Right cardiac atrium (tissue), 5 donors: Measurements from ENCODE around the gene CCNI2. TPM values are rescaled to one million over a fixed set of nuclear protein-coding genes. Genes with fewer than 3 reads are reported as not detected.

ENCODE experiments used
- ATAC-seq, 2 donors: fragments of 200-7000 bp; cut with Tn5 transposase; one replicate each; pipeline versions ENCODE4 v1.8.0 to v1.9.1; 2020; ENCODE audit warnings: moderate library complexity in 2 of 2, mild to moderate bottlenecking in 1 of 2
- DNase-seq, 3 donors: peaks; one replicate each; pipeline ENCODE4 v3.0.0-alpha.2; 2020
- H3K27ac ChIP-seq: one replicate; pipeline ENCODE4 v1.5.1; 2013; ENCODE audit warnings: mild to moderate bottlenecking, low read length, control low read depth, moderate library complexity
- H3K27me3 ChIP-seq: one replicate; pipeline ENCODE4 v1.6.1; 2013; ENCODE audit not compliant: control insufficient read depth, insufficient read depth
- H3K4me1 ChIP-seq: one replicate; pipeline ENCODE4 v1.6.1; 2013; ENCODE audit warnings: low read length; ENCODE audit not compliant: control insufficient read depth, insufficient read depth
- H3K4me3 ChIP-seq: one replicate; pipeline ENCODE4 v1.5.1; 2013; ENCODE audit warnings: low read length, control low read depth
- H3K9me3 ChIP-seq: one replicate; pipeline ENCODE4 v1.6.1; 2013; ENCODE audit warnings: low read length; ENCODE audit not compliant: control insufficient read depth
- WGBS: extraction: QIAGEN DNeasy Blood & Tissue Kit; methylation state at CpG from one replicate; pipeline ENCODE4 v1.1.7; 2013; 5-methylcytosine and 5-hydroxymethylcytosine counted together
- intact Hi-C, 4 donors: fragments of 100-400 bp; cut with DNase I; formaldehyde crosslinking; loops; one replicate each; pipeline versions ENCODE4 v1.11.0 to v1.14.0; 2022 to 2023
- long read RNA-seq, 4 donors: library from polyadenylated mRNA; unstranded; transcript quantifications; one replicate each; pipeline ENCODE4 v2.0.0, GENCODE V29; 2020 to 2021
- polyA plus RNA-seq: library from polyadenylated mRNA; stranded (reverse); fragments of 200-250 nt; gene quantifications from one replicate; pipeline ENCODE4 v1.2.3, GENCODE V29; 2013
- total RNA-seq, 4 donors: library from RNA; stranded (reverse); fragmentation: NEBNext Ultra II Directional; extraction: Animal tissue kit (Norgen Biotek cat#: 25700); gene quantifications; one replicate each; pipeline ENCODE4 v1.2.1, GENCODE V29; 2021
- donor health status: healthy with polysubstance abuse.
- donor health status: DM: no; HTN: yes; CAD: no.
- donor health status: DM: no; HTN: no; CAD: no.
- donor health status: DM: no; HTN: yes; CAD: no; lungs with severe emphysema.
- donor health status: DM: yes; HTN: yes; CAD: no.

CCNI2 gene
- total RNA-seq: under 1 TPM in 1 of 4 donors, not detected in 3; 0.09 TPM
- 0.14 TPM for polyA plus RNA-seq
- long read RNA-seq, donor 1: 0 reads
- long read RNA-seq, donor 2: 0 reads
- long read RNA-seq, donor 3, partial matches to known transcripts: 0 of 1 reads
- long read RNA-seq, donor 3, other reads (novel, unspliced or antisense): 1 of 1 reads
- long read RNA-seq, donor 4: 0 reads

- Histone ChIP-seq H3K9me3 (no peaks in the 10 kb centered on the region), H3K27ac (no peak within 1 kb of the TSS), H3K4me1 (no peaks in the 10 kb centered on the region), H3K27me3 (no peaks in the 10 kb centered on the region), H3K4me3 (peak within 1 kb of the TSS; percentile 38)
- peak in 2 of 3 donors; percentile 61 to 72 for DNase-seq
- intact Hi-C loops: no loop called here
- 3% methylated on average over 59 of the region's 59 CpGs for WGBS
- peak; percentile 65 to 71 for ATAC-seq
Measured at GRCh38 chr5:132746954-132747615, at the start of gene CCNI2. Gene CCNI2 (plus strand): TSS chr5:132747426. CDS start chr5:132747496, 70 bp downstream.

- H3K4me3 ChIP-seq: no peak overlapping the region
- 99% methylated on average over 1 of the region's 1 CpG for WGBS
- no peak for DNase-seq
- no peaks in the 10 kb centered on the region for H3K27me3 ChIP-seq
- intact Hi-C loops: no loop called here
- no peak for ATAC-seq
- no peaks in the 10 kb centered on the region for H3K9me3 ChIP-seq
- no peak overlapping the region for H3K27ac ChIP-seq
- no peaks in the 10 kb centered on the region for H3K4me1 ChIP-seq
Measured at GRCh38 chr5:132704875-132705274, 42.4 kb upstream of the CCNI2 start.

GRCh38 chr5:132708645-132709044 lies 38.6 kb upstream of the CCNI2 start:
- intact Hi-C loops: no loop called here

GRCh38 chr5:132714456-132715307 lies 32.5 kb upstream of the CCNI2 start:
- no peak overlapping the region for H3K27ac ChIP-seq
- 69% methylated on average over 11 of the region's 11 CpGs for WGBS
- DNase-seq (no peak), ATAC-seq (no peak)
- H3K4me3 ChIP-seq: no peak overlapping the region
- no peaks in the 10 kb centered on the region for H3K9me3 ChIP-seq
- H3K27me3 ChIP-seq: no peaks in the 10 kb centered on the region
- intact Hi-C loops: no loop called here
- no peaks in the 10 kb centered on the region for H3K4me1 ChIP-seq

More at GRCh38 chr5:132708645-132709044, 38.6 kb upstream of the CCNI2 start:
- Histone ChIP-seq H3K4me3 (no peak overlapping the region), H3K9me3 (no peaks in the 10 kb centered on the region), H3K27me3 (no peaks in the 10 kb centered on the region), H3K27ac (no peak overlapping the region), H3K4me1 (no peaks in the 10 kb centered on the region)
- ATAC-seq (no peak), DNase-seq (no peak)

- no peaks in the 10 kb centered on the region for H3K4me1 ChIP-seq
- H3K27me3 ChIP-seq: no peaks in the 10 kb centered on the region
- no peak for DNase-seq
- H3K4me3 ChIP-seq: no peak overlapping the region
- WGBS: 95% methylated on average over 5 of the region's 5 CpGs
- ATAC-seq: no peak
- no peaks in the 10 kb centered on the region for H3K9me3 ChIP-seq
- no peak overlapping the region for H3K27ac ChIP-seq
- intact Hi-C loops: no loop called here
Measured at GRCh38 chr5:132718544-132719312, 28.5 kb upstream of the CCNI2 start.

GRCh38 chr5:132725745-132726144 lies 21.5 kb upstream of the CCNI2 start:
- no peak for ATAC-seq
- DNase-seq: no peak
- H3K27me3 ChIP-seq: no peaks in the 10 kb centered on the region
- no peaks in the 10 kb centered on the region for H3K9me3 ChIP-seq
- 96% methylated on average over 2 of the region's 2 CpGs for WGBS
- no peak overlapping the region for H3K4me3 ChIP-seq
- no peaks in the 10 kb centered on the region for H3K4me1 ChIP-seq
- H3K27ac ChIP-seq: no peak overlapping the region
- intact Hi-C loops: no loop called here

- no peak overlapping the region for H3K27ac ChIP-seq
- 96% methylated on average over 10 of the region's 10 CpGs for WGBS
- ATAC-seq (no peak), DNase-seq (no peak)
- H3K4me1 ChIP-seq: no peaks in the 10 kb centered on the region
- H3K4me3 ChIP-seq: no peak overlapping the region
- intact Hi-C loops: no loop called here
- H3K9me3 ChIP-seq: no peaks in the 10 kb centered on the region
- H3K27me3 ChIP-seq: no peaks in the 10 kb centered on the region
Measured at GRCh38 chr5:132729896-132730295, 17.3 kb upstream of the CCNI2 start.

- Histone ChIP-seq H3K27ac (no peak overlapping the region), H3K27me3 (no peaks in the 10 kb centered on the region), H3K4me3 (no peak overlapping the region), H3K9me3 (no peaks in the 10 kb centered on the region), H3K4me1 (no peaks in the 10 kb centered on the region)
- DNase-seq (no peak), ATAC-seq (no peak)
- intact Hi-C loops: no loop called here
- 90% methylated on average over 2 of the region's 2 CpGs for WGBS
Measured at GRCh38 chr5:132733499-132734148, 13.6 kb upstream of the CCNI2 start.

GRCh38 chr5:132734687-132735086 lies 12.5 kb upstream of the CCNI2 start:
- H3K27ac ChIP-seq: no peak overlapping the region
- ATAC-seq: no peak
- no peaks in the 10 kb centered on the region for H3K27me3 ChIP-seq
- no peak overlapping the region for H3K4me3 ChIP-seq
- 67% methylated on average over 2 of the region's 2 CpGs for WGBS
- no peak for DNase-seq
- intact Hi-C loops: no loop called here
- H3K9me3 ChIP-seq: no peaks in the 10 kb centered on the region
- H3K4me1 ChIP-seq: no peaks in the 10 kb centered on the region
